Testis (tissue), 3 donors: Measurements from ENCODE around the gene SLC25A39. TPM values are rescaled to one million over a fixed set of nuclear protein-coding genes. Genes with fewer than 3 reads are reported as not detected.
"Not testable (repeated sequence)": the region's sequence is repeated elsewhere in the genome, so short reads cannot be mapped to it uniquely, and the experiment has no call there.

Experiments
- DNase-seq: peaks from one replicate; pipeline ENCODE4 v3.0.0-alpha.2; 2019
- H3K27ac ChIP-seq, 2 donors: fragments of 200-600 bp; sonication (generic); one replicate each; pipeline ENCODE4 v1.5.1; 2019
- H3K27me3 ChIP-seq: fragments of 200-600 bp; sonication (generic); one replicate; pipeline ENCODE4 v1.5.1; 2019
- H3K36me3 ChIP-seq: fragments of 200-600 bp; sonication (generic); one replicate; pipeline ENCODE4 v1.5.1; 2017; ENCODE audit warnings: low read depth; ENCODE audit errors: missing control alignments
- H3K4me1 ChIP-seq: fragments of 200-600 bp; sonication (generic); one replicate; pipeline ENCODE4 v1.5.1; 2019
- H3K4me3 ChIP-seq, 2 donors: fragments of 200-600 bp; sonication (generic); one replicate each; pipeline ENCODE4 v1.5.1; 2017 to 2019
- H3K9me3 ChIP-seq: fragments of 200-600 bp; sonication (generic); one replicate; pipeline ENCODE4 v1.5.1; 2017
- POLR2A ChIP-seq: fragments of 450-650 bp; IDR thresholded peaks from one replicate; pipeline ENCODE4 v1.6.1; 2017; ENCODE audit warnings: antibody characterized with exemption, mild to moderate bottlenecking, moderate library complexity
- WGBS, 2 donors: methylation state at CpG; one replicate each; pipeline ENCODE4 v1.1.5; 2018; 5-methylcytosine and 5-hydroxymethylcytosine counted together
- intact Hi-C: fragments of 100-400 bp; cut with DNase I; formaldehyde crosslinking; loops from one replicate; pipeline ENCODE4 v1.15.1; 2023; ENCODE audit warnings: low total_unique reads
- polyA plus RNA-seq: library from polyadenylated mRNA; stranded (reverse); fragments of 350-450 nt; fragmentation: Illumina TruSeq; extraction: RNeasy Lipid Tissue Mini Kit (QIAGEN cat#74804); gene quantifications from one replicate; pipeline ENCODE4 v1.2.3, GENCODE V29; 2014; ENCODE audit warnings: low read depth, low replicate concordance; ENCODE audit not compliant: insufficient read depth
- total RNA-seq, 2 donors: library from RNA; depleted of rRNA; stranded (reverse); fragments of >200 nt; gene quantifications; one replicate each; pipeline ENCODE4 v1.2.3, GENCODE V29; 2016
- TF ChIP-seq, protein P1 (sequence below), 3 experiments: fragments of 450-650 bp in 2 of 3; fragments of 200-600 bp in 1 of 3; sonication (generic) in 1 of 3; IDR thresholded peaks; one replicate each; pipeline ENCODE4 v1.5.1; 2016 to 2019; ENCODE audit warnings: antibody characterized with exemption in 3 of 3, mild to moderate bottlenecking in 2 of 3, moderate library complexity in 1 of 3

Gene SLC25A39
- total and polyA plus RNA-seq, 3 donors from 2014 or later, result 131 to 176 (median 141) TPM

DNA sequence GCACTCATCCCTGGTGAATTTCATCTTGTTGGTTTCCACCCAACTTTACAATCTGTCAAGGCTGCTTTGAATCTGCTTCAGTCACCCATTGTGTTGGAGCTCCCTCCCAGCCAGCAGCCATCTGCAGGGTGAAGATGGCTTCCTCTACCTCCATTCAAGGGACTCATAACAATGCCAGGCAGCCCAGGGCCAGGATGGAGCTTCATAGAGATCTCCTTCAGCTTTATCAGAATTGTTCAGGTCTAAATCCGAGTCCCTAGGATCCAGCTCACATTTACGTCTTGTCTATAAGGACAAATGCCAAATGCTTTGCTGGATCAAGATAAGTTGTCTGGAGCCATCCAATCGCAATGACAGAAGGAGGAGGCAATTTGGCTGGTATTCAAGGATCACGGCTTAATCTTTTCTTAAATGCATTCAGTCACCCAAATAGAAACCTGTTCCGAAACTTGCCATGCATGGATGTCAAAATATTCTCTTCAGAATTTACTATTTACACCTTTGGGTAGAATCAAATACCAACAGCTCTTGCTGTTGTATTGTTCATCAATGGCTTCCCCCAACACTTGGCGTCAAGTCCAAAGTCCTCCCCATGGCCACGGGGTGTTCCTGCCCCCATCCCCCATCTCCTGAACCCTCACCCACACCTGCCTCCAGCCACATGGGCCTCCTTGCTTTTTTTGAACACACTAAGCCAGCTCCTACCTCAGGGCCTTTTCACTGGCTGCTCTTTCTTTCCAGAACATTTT is 42.8 kb upstream of the SLC25A39 start:
- 69 to 78% methylated on average over 7 of the region's 7 CpGs for WGBS, 2 donors
- H3K27me3 ChIP-seq, result no peaks in the 10 kb centered on the region
- no peak overlapping the region for H3K4me3 ChIP-seq
- H3K9me3 ChIP-seq, result no peaks in the 10 kb centered on the region
- H3K27ac ChIP-seq, result no peak overlapping the region
- H3K4me1 ChIP-seq, result peaks cover 7% of the 10 kb centered on the region
- no peak for TF ChIP-seq POLR2A
- TF ChIP-seq, protein P1, sequence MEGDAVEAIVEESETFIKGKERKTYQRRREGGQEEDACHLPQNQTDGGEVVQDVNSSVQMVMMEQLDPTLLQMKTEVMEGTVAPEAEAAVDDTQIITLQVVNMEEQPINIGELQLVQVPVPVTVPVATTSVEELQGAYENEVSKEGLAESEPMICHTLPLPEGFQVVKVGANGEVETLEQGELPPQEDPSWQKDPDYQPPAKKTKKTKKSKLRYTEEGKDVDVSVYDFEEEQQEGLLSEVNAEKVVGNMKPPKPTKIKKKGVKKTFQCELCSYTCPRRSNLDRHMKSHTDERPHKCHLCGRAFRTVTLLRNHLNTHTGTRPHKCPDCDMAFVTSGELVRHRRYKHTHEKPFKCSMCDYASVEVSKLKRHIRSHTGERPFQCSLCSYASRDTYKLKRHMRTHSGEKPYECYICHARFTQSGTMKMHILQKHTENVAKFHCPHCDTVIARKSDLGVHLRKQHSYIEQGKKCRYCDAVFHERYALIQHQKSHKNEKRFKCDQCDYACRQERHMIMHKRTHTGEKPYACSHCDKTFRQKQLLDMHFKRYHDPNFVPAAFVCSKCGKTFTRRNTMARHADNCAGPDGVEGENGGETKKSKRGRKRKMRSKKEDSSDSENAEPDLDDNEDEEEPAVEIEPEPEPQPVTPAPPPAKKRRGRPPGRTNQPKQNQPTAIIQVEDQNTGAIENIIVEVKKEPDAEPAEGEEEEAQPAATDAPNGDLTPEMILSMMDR (IDR thresholded peaks at IDR 0.05), result no peak
- no peaks in the 10 kb centered on the region for H3K36me3 ChIP-seq
- intact Hi-C loops, result no loop called here
- DNase-seq, result no peak

DNA sequence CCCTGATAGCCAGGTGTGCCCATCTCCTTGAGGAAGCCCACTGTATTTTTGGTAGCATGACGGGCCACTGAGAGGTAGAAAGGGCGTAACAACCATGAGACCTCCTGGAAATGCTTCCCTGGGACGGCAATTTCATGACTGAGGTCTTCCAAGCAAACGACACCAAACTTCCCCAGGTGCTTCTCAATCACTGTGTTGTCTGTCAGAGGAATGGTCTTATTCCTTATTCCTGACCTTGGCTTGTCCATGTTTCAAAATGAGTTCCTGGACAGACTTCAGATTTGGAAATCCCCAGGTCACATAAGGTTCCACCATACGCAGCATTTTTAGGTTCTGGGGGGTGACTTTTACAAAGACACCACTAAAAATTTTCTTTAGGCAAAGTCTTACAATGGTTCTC is 40.4 kb upstream of the SLC25A39 start:
- peaks cover 24% of the 10 kb centered on the region for H3K4me1 ChIP-seq
- H3K27me3 ChIP-seq, intact Hi-C loops, H3K4me3 ChIP-seq, H3K36me3 ChIP-seq, H3K27ac ChIP-seq, DNase-seq, H3K9me3 ChIP-seq: not testable (repeated sequence)
- WGBS, 2 donors, result 86 to 90% methylated on average over 5 of the region's 5 CpGs

DNA sequence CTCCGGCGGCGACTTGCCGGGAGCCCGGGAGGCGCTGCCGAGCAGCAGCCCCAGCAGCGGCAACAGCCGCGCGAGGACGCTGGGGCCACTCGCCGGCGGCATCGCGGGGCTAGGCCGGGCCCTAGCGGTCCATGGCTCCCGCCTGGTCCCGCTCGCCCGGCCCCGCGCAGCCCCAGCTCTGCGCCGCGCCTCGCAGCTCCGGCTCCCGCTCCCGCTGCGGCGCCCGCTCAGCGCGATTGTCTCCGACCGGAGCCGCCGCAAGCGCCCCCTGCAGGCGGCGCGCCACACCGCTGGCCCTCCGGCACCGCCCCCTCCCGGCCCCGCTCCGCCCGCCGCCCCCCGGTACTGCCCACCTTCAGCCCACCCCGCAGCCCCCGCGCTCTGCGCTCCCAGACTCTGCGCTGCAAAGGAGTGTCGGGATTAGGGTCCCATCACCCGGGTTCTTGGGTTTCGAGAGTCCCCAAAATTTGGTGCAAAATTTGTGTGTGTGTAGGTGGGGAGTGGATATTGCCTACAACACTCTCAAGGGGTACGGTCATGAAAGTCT is 39.1 kb upstream of the SLC25A39 start, which contains the start of gene FAM171A2:
Gene FAM171A2 (minus strand): TSS at position 241 of the 547 bp plus-strand sequence. CDS start 139 bp downstream, at position 102.
- intact Hi-C loops, result no loop called here
- H3K36me3 ChIP-seq, result no peaks in the 10 kb centered on the region
- no peaks in the 10 kb centered on the region for H3K27me3 ChIP-seq
- peak within 1 kb of the TSS in 1 of 2 donors; percentile 30 for H3K27ac ChIP-seq
- no peaks in the 10 kb centered on the region for H3K9me3 ChIP-seq
- peak within 1 kb of the TSS; percentile 57 to 63 for H3K4me3 ChIP-seq
- TF ChIP-seq, protein P1 (IDR thresholded peaks at IDR 0.05), result peak; percentile 42 to 80 (median 76)
- no peak for TF ChIP-seq POLR2A
- peak; percentile 57 for DNase-seq
- 0 to 2% methylated on average over 1 to 45 of the region's 63 CpGs for WGBS, 2 donors
- peaks cover 24% of the 10 kb centered on the region for H3K4me1 ChIP-seq

DNA sequence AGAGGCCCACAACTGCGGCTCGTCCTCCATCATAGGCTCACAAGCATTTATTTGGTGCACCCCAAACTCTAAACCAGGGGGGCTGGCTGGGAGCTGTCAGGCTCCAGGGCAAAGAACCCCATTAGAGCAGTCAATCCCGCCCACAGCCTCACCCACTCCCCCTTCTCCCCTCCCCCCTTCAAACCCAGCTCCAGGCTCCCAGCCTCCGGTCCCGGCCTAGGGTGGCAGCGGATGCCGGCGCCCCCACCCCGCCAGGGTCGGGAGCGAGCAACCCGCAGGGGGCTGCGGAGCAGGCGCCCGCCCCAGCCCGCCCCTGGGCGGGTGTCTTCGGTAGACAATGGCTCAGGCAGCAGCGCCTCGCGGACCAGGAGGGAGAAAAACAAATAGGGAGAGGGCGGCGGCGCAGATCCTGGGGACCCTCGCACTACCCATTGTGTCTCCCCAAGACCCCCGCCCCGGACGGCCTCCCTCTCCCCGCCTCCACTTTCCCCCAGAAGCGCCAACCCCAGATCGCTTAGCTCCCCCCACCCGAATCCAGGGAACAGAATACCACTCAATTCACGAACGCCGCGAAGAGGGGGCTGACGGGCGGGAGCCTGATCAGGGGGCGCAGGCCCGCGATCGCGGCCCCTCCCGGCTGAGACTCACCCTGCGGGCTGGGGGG is 38.5 kb upstream of the SLC25A39 start:
- Histone ChIP-seq H3K9me3 (no peaks in the 10 kb centered on the region), H3K27ac (peak overlapping the region in 1 of 2 donors; percentile 30), H3K4me3 (peak overlapping the region; percentile 57 to 63), H3K36me3 (no peaks in the 10 kb centered on the region), H3K27me3 (no peaks in the 10 kb centered on the region), H3K4me1 (peaks cover 24% of the 10 kb centered on the region)
- 0 to 3% methylated on average over 18 to 35 of the region's 45 CpGs for WGBS, 2 donors
- TF ChIP-seq, protein P1 (IDR thresholded peaks at IDR 0.05), result no peak
- TF ChIP-seq POLR2A, result no peak
- DNase-seq, result no peak
- intact Hi-C loops, result no loop called here

GRCh38 chr17:44362459-44362948 is 37.9 kb upstream of the SLC25A39 start:
- Histone ChIP-seq H3K27me3 (no peaks in the 10 kb centered on the region), H3K36me3 (no peaks in the 10 kb centered on the region), H3K4me3 (peak overlapping the region in 1 of 2 donors; percentile 63), H3K4me1 (peaks cover 24% of the 10 kb centered on the region), H3K9me3 (no peaks in the 10 kb centered on the region), H3K27ac (no peak overlapping the region)
- TF ChIP-seq, protein P1 (IDR thresholded peaks at IDR 0.05), result no peak
- DNase-seq, result no peak
- intact Hi-C loops, result no loop called here
- WGBS, 2 donors, result 25 to 34% methylated on average over 4 to 10 of the region's 11 CpGs
